Measurements from ENCODE around the gene ETV4. TPM values are rescaled to one million over a fixed set of nuclear protein-coding genes. Genes with fewer than 3 reads are reported as not detected.

Gene ETV4
- total and polyA plus RNA-seq, 2 donors (not counting 1 experiment from before 2014, with no cell fraction given) = not detected

DNA sequence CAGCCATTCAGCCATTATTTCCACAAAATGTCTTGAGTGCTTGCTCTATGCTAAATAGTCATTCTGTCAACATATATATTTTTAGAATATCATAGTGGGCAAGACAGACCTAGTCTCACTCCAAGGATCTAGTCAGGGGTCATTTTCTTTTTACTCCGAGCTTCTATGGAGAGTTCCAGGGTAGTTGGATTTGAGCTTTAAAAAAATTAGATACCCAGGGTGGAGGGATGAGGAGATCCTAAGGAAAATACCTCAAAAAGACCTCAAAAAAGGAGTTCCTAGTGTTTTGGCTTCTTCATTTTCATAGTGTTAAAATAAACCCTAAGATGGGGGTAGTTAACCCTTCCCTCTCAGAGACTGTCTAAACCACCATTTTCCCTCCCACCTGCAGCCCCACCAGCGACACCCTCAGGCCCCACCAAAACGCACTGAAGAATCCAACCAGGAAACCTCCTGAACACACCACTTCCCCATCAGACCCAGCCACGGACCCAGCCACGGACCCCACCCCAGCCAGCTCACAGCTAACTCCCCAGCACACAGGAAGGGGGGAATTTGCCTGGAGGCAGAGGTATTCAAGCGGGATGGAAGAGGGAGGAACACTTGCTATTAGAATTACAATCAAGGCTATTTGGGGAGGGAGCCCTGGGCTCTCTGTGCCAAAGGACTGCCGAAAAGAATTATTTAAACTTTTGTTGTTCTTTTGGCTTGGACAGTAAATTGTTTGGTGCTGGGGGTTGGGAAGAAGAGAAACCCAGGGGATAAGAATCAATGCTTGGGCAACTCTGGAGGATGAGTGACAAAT, 2.2 kb downstream of the ETV4 start:
- peaks cover 24% of the 10 kb centered on the region for H3K4me1 Mint-ChIP-seq
- ATAC-seq (ENCODE audit: low read depth) (no peak), DNase-seq (no peak)
- H3K9ac ChIP-seq (ENCODE audit: low read length) = no peak overlapping the region
- no peak overlapping the region for H3K4me2 ChIP-seq (replicated peaks; ENCODE audit: low read depth, low read length, poor library complexity, severe bottlenecking)
- H2AFZ ChIP-seq (ENCODE audit: insufficient read depth, low read depth, low read length, poor library complexity, severe bottlenecking) = no peak overlapping the region
- H3K79me2 ChIP-seq (ENCODE audit: control insufficient read depth, insufficient read depth, low read length) = no peaks in the 10 kb centered on the region
- TF ChIP-seq, protein P1, sequence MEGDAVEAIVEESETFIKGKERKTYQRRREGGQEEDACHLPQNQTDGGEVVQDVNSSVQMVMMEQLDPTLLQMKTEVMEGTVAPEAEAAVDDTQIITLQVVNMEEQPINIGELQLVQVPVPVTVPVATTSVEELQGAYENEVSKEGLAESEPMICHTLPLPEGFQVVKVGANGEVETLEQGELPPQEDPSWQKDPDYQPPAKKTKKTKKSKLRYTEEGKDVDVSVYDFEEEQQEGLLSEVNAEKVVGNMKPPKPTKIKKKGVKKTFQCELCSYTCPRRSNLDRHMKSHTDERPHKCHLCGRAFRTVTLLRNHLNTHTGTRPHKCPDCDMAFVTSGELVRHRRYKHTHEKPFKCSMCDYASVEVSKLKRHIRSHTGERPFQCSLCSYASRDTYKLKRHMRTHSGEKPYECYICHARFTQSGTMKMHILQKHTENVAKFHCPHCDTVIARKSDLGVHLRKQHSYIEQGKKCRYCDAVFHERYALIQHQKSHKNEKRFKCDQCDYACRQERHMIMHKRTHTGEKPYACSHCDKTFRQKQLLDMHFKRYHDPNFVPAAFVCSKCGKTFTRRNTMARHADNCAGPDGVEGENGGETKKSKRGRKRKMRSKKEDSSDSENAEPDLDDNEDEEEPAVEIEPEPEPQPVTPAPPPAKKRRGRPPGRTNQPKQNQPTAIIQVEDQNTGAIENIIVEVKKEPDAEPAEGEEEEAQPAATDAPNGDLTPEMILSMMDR (IDR thresholded peaks at IDR 0.05) = no peak
- no peak for TF ChIP-seq EZH2 (IDR thresholded peaks at IDR 0.05; ENCODE audit: borderline replicate concordance, insufficient read depth, low read depth, low read length, poor library complexity, severe bottlenecking)
- H3K4me3 ChIP-seq (ENCODE audit: control extremely low read depth in 1 of 5, extremely low read depth in 1 of 5, insufficient read depth in 1 of 5, low read depth in 2 of 5, low read length in 4 of 5) = no peak overlapping the region
- peaks cover 21 to 28% of the 10 kb centered on the region in 2 donors for H3K4me1 ChIP-seq (ENCODE audit: control insufficient read depth in 2 of 2, insufficient read depth in 2 of 2, low read length in 2 of 2)
- H3K27me3 Mint-ChIP-seq = peaks cover 41% of the 10 kb centered on the region
- H3K9me3 Mint-ChIP-seq (ENCODE audit: insufficient read depth) = no peaks in the 10 kb centered on the region
- WGBS (ENCODE audit: insufficient coverage) = 0% methylated on average over 2 of the region's 7 CpGs
- H3K9me3 ChIP-seq (ENCODE audit: control extremely low read depth in 1 of 3, control insufficient read depth in 2 of 3, insufficient read depth in 1 of 3, low read length in 2 of 3) = no peaks in the 10 kb centered on the region
- H3K27ac Mint-ChIP-seq = no peak overlapping the region
- peaks cover 17% of the 10 kb centered on the region for H4K20me1 ChIP-seq (ENCODE audit: control insufficient read depth, insufficient read depth, low read length, poor library complexity, severe bottlenecking)
- CTCF ChIA-PET = no interaction called here
- peaks cover 0 to 51% (median 27%) of the 10 kb centered on the region in 4 experiments for H3K27me3 ChIP-seq (replicated peaks in 1 of 4; ENCODE audit: control extremely low read depth in 1 of 4, control insufficient read depth in 3 of 4, insufficient read depth in 4 of 4, low read length in 3 of 4)
- intact Hi-C loops (cut with micrococcal nuclease) = no loop called here
- no peaks in the 10 kb centered on the region for H3K36me3 ChIP-seq (replicated peaks in 1 of 2; ENCODE audit: control extremely low read depth in 1 of 2, control insufficient read depth in 1 of 2, extremely low read depth in 1 of 2, insufficient read depth in 2 of 2, low read length in 1 of 2)
- peak overlapping the region; percentile 49 for H3K4me3 Mint-ChIP-seq
- POLR2A ChIA-PET = interaction anchor here (1.2 kb wide), 1 partner anchor 145 kb away, joined by 4 read pairs; the partner anchor contains the start of gene ARL4D
- no peak overlapping the region for H3K27ac ChIP-seq (ENCODE audit: low read length in 2 of 2)

DNA sequence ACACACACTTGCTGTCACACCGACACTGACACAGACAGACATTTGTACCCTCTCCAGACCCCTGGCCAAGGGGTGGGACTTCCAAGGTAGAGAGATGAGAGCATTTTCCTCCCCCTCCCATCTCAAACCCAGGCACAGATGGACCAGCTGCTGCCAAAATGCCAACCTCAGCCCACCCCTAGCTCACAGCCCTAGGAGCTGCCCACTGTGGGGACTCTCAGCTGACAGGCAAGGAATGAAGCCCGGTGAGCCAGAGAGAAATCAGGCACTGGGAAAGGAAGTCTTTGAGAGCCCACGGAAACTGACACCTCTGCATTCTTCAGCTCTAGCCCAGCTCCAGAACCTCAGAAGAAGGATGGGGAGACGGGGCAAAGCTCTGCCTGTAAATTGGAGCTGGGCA, 2.8 kb downstream of the ETV4 start:
- no peaks in the 10 kb centered on the region for H3K9me3 Mint-ChIP-seq (ENCODE audit: insufficient read depth)
- no peak overlapping the region for H3K4me3 ChIP-seq (ENCODE audit: control extremely low read depth in 1 of 5, extremely low read depth in 1 of 5, insufficient read depth in 1 of 5, low read depth in 2 of 5, low read length in 4 of 5)
- DNase-seq (no peak), ATAC-seq (ENCODE audit: low read depth) (no peak)
- H4K20me1 ChIP-seq (ENCODE audit: control insufficient read depth, insufficient read depth, low read length, poor library complexity, severe bottlenecking) = peaks cover 17% of the 10 kb centered on the region
- no peak overlapping the region for H3K27ac Mint-ChIP-seq
- H3K9ac ChIP-seq (ENCODE audit: low read length) = no peak overlapping the region
- no peaks in the 10 kb centered on the region for H3K36me3 ChIP-seq (replicated peaks in 1 of 2; ENCODE audit: control extremely low read depth in 1 of 2, control insufficient read depth in 1 of 2, extremely low read depth in 1 of 2, insufficient read depth in 2 of 2, low read length in 1 of 2)
- no peak overlapping the region for H2AFZ ChIP-seq (ENCODE audit: insufficient read depth, low read depth, low read length, poor library complexity, severe bottlenecking)
- H3K4me2 ChIP-seq (replicated peaks; ENCODE audit: low read depth, low read length, poor library complexity, severe bottlenecking) = no peak overlapping the region
- H3K9me3 ChIP-seq (ENCODE audit: control extremely low read depth in 1 of 3, control insufficient read depth in 2 of 3, insufficient read depth in 1 of 3, low read length in 2 of 3) = no peaks in the 10 kb centered on the region
- TF ChIP-seq EZH2 (IDR thresholded peaks at IDR 0.05; ENCODE audit: borderline replicate concordance, insufficient read depth, low read depth, low read length, poor library complexity, severe bottlenecking) = no peak
- intact Hi-C loops (cut with micrococcal nuclease) = no loop called here
- peaks cover 24% of the 10 kb centered on the region for H3K4me1 Mint-ChIP-seq
- no peaks in the 10 kb centered on the region for H3K79me2 ChIP-seq (ENCODE audit: control insufficient read depth, insufficient read depth, low read length)
- peaks cover 0 to 44% (median 23%) of the 10 kb centered on the region in 4 experiments for H3K27me3 ChIP-seq (replicated peaks in 1 of 4; ENCODE audit: control extremely low read depth in 1 of 4, control insufficient read depth in 3 of 4, insufficient read depth in 4 of 4, low read length in 3 of 4)
- peaks cover 40% of the 10 kb centered on the region for H3K27me3 Mint-ChIP-seq
- POLR2A ChIA-PET = interaction anchor here (1.2 kb wide), 1 partner anchor 145 kb away, joined by 4 read pairs; the partner anchor contains the start of gene ARL4D
- WGBS (ENCODE audit: insufficient coverage) = 38% methylated on average over 3 of the region's 4 CpGs
- H3K4me1 ChIP-seq (ENCODE audit: control insufficient read depth in 2 of 2, insufficient read depth in 2 of 2, low read length in 2 of 2) = peaks cover 21 to 28% of the 10 kb centered on the region in 2 donors
- no peak overlapping the region for H3K27ac ChIP-seq (ENCODE audit: low read length in 2 of 2)
- H3K4me3 Mint-ChIP-seq = no peak overlapping the region
- CTCF ChIA-PET = no interaction called here
